Mesodermal cell (in vitro differentiated cells): ENCODE measurements around the gene ZCCHC7.
"Not testable (repeated sequence)": the region's sequence is repeated elsewhere in the genome, so short reads cannot be mapped to it uniquely, and the experiment has no call there.

Source experiments
- H3K27ac ChIP-seq: 2 replicates; pipeline ENCODE4 v1.7.0; 2013; ENCODE audit warnings: mild to moderate bottlenecking, low read depth, low read length, moderate library complexity; ENCODE audit not compliant: severe bottlenecking
- H3K36me3 ChIP-seq: 2 replicates; pipeline ENCODE4 v1.7.1; 2013; ENCODE audit warnings: mild to moderate bottlenecking, low read length, moderate library complexity; ENCODE audit not compliant: control insufficient read depth, insufficient read depth
- H3K4me1 ChIP-seq: one replicate; pipeline ENCODE4 v1.7.1; 2013; ENCODE audit warnings: mild to moderate bottlenecking, low read length; ENCODE audit not compliant: insufficient read depth, control insufficient read depth, poor library complexity, severe bottlenecking
- H3K4me3 ChIP-seq: 2 replicates; pipeline ENCODE4 v1.7.0; 2013; ENCODE audit warnings: low read length, control low read depth, mild to moderate bottlenecking; ENCODE audit not compliant: insufficient read depth, poor library complexity, severe bottlenecking; ENCODE audit errors: extremely low read depth
- H3K9me3 ChIP-seq: 2 replicates; pipeline ENCODE4 v1.7.1; 2013; ENCODE audit warnings: mild to moderate bottlenecking, low read length, moderate library complexity; ENCODE audit not compliant: control insufficient read depth
- WGBS, 2 experiments: methylation state at CpG; one replicate each; pipeline ENCODE4 v1.1.5; 2013; ENCODE audit warnings: missing lambda C conversion rate in 2 of 2; ENCODE audit not compliant: insufficient coverage in 2 of 2; 5-methylcytosine and 5-hydroxymethylcytosine counted together

Gene ZCCHC7

DNA sequence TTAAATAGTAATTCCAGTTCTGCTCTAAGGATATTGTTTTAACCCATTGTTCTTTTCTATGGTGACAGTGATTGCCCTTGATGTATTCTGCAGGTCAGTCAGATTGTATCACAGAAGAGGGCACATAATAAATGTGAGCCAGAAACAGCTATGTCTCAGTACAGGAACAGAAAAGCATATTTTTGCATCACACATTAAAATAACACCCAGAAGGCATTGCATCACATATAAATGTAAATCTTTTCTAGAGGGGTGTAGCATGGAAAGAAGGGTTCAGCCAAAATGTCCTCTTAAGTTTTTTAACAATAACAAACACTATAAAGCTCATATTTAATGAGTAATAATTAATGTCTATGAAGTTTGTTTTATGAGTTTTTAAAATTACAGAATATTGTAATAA, 30.0 kb downstream of the ZCCHC7 start:
- no peak overlapping the region for H3K27ac ChIP-seq
- H3K9me3 ChIP-seq = no peaks in the 10 kb centered on the region
- peaks cover 12% of the 10 kb centered on the region for H3K36me3 ChIP-seq
- H3K4me1 ChIP-seq = no peaks in the 10 kb centered on the region
- H3K4me3 ChIP-seq = no peak overlapping the region

DNA sequence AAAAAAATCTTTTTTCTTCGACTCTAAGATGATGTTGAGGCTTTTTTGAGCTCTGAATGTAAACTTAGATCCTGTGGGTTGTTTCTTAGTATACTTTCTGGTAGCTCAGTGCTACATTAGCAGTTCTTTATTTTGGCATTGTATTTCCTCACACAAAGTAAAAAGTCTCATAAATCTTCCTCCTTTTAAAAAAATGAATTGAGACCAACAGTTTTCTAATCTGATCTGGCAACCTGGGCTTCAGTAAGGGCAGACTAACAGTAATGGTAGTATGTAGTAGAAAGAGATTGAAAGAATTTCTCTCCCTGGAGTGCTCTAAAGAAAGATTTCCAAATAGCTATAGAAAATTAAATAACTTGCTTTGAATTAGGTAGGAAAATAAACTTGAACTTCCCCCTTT, 31.4 kb downstream of the ZCCHC7 start:
- Histone ChIP-seq H3K27ac (no peak overlapping the region), H3K36me3 (peaks cover 12% of the 10 kb centered on the region)
- no CpG with 5 or more reads among the region's 1 CpG for WGBS, 2 experiments

DNA sequence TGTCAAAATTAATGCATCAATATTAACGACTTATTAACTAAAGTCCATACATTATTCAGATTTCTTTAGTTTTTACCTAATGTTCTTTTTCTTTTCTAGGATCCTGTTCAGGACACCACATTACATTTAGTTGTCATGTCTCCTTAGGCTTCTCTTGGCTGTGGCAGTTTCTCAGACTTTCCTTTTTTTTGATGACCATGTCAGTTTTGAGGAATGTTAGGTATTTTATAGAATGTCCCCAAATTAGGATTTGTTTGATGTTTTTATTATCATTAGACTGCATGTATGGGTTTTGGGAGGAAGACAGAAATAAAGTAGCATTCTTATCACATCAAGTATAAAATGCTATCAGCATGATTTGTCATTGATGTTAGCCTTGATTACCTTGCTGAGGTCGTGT, 32.0 kb downstream of the ZCCHC7 start:
- Histone ChIP-seq H3K27ac (no peak overlapping the region), H3K4me3 (no peak overlapping the region), H3K36me3 (peaks cover 12% of the 10 kb centered on the region), H3K4me1 (no peaks in the 10 kb centered on the region), H3K9me3 (no peaks in the 10 kb centered on the region)
- no CpG with 5 or more reads among the region's 2 CpGs for WGBS, 2 experiments

More for the DNA sequence above, 31.4 kb downstream of the ZCCHC7 start:
- Histone ChIP-seq H3K4me3 (no peak overlapping the region), H3K4me1 (no peaks in the 10 kb centered on the region), H3K9me3 (no peaks in the 10 kb centered on the region)

DNA sequence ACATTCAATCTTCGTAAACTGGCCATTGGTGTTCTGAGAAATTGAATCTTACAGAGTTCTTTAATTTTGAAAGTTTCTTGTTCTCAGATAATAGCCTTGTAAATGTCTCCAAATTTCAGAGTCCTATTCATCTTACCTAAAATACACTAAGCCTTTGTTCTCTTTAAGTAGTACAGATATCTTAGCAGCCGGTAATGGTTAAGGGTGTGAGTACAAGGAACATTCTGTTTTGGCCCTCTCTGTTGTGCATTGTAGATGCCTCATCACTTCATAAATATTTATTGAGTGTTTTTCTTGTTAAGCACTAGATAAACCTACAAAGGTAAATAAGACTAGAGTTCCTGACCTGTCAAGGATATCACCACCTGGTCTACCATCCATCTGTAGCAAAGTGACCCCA, 35.2 kb downstream of the ZCCHC7 start:
- H3K36me3 ChIP-seq = peaks cover 16% of the 10 kb centered on the region
- no peaks in the 10 kb centered on the region for H3K9me3 ChIP-seq
- no peak overlapping the region for H3K27ac ChIP-seq
- H3K4me3 ChIP-seq = no peak overlapping the region
- no CpG with 5 or more reads among the region's 2 CpGs for WGBS, 2 experiments
- no peaks in the 10 kb centered on the region for H3K4me1 ChIP-seq

DNA sequence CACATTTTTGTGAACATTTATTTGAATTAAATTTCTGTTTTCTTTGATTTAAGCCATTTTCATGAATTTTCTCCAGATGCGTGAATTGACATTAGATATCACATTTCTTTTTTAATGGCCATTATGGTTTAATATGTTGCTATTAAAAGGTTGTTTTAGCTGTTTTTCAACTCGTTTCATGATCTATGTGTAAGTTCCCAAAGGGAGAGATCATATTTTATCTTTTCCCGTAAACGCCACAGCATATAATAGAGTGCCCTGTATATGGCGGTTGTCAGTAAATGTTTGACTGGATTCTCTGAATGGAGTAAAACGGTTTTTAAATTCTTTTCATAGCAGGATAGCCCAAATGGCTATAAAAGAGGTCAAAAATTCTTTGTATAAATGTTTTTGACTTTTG, 35.8 kb downstream of the ZCCHC7 start:
- Histone ChIP-seq H3K36me3 (peaks cover 21% of the 10 kb centered on the region), H3K27ac (no peak overlapping the region), H3K4me3 (no peak overlapping the region), H3K9me3 (no peaks in the 10 kb centered on the region), H3K4me1 (no peaks in the 10 kb centered on the region)
- WGBS, 2 experiments = 92 to 97% methylated on average over 4 to 5 of the region's 6 CpGs

DNA sequence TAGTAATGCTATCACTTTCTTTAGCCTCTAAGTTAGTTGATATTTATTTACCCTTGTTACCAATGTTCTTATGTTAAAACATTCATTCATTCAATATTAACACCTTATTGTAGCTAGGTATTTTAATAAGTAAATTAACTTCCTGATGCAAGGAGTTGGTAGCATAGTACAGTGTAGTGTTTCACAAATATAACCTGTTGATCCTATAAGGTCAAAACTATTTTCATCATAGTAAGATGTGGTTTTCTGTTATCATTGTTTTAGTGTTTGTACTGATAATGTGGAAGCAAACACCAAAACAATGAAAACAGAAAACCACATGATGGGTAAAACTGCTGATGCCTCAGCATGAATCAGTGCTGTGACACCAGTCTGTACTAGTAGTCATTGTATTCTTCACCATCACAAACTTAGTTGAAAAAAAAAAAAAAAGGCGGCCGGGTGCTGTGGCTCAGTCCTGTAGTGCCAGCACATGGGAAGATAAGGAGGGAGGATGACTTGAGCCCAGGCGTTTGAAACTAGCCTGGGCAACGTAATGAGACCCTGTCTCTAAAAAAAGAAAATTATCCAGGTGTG, 36.5 kb downstream of the ZCCHC7 start:
- no peaks in the 10 kb centered on the region for H3K9me3 ChIP-seq
- H3K36me3 ChIP-seq = peaks cover 21% of the 10 kb centered on the region
- no peak overlapping the region for H3K27ac ChIP-seq
- H3K4me1 ChIP-seq = no peaks in the 10 kb centered on the region
- WGBS, 2 experiments = 74 to 94% methylated on average over 2 of the region's 4 CpGs
- H3K4me3 ChIP-seq = no peak overlapping the region

DNA sequence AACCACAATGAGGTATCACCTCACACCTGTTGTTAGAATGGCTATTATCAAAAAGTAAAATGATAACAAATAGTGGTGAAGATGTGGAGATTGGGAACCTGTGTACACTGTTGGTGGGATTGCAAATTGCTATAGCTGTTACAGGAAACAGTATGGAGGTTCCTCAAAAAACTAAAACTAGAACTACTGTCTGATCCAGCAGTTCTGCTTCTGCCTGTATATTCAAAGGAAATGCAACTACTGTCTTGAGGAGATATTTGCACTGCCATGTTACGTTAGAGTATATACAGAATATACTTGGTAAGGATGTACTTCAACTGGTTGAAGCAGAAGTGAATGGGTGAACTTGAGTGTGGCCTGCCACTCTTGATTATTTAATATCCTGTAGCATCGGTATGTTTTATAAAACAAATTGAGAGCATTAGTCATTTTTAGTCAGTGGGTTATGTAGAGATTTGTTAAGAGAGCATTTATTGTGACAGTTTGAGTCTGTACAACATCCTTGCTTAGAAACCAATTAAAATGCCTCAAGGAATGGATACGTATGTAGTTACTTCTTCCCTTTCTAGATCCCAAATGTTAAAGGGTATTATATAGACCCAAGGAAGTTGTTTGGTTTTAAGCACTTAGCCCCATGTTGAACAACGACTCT, 37.5 kb downstream of the ZCCHC7 start:
- WGBS, 2 experiments = 93 to 98% methylated on average over 3 to 4 of the region's 4 CpGs
- Histone ChIP-seq H3K27ac (no peak overlapping the region), H3K4me1 (no peaks in the 10 kb centered on the region), H3K4me3 (no peak overlapping the region), H3K9me3 (no peaks in the 10 kb centered on the region), H3K36me3 (peaks cover 21% of the 10 kb centered on the region)

DNA sequence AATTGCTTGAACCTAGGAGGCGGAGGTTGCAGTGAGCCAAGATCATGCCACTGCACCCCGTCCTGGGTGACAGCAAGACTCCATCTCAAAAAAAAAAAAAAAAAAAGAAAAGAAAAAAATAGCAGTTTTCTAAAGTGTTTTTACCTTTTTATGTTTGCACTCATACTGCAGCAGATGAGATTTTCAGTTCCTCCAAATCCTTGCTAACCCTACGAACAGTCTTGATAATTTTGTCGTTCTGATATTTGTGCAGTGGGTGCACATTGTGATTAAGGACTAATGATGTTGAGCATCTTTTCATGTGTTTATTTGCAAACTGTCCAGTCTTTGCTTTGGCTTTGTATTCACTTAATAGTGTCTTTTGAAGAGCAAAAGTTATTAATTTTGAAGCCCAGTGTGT, 42.9 kb downstream of the ZCCHC7 start:
- Histone ChIP-seq H3K27ac (no peak overlapping the region), H3K4me3 (no peak overlapping the region), H3K4me1 (no peaks in the 10 kb centered on the region), H3K36me3 (peaks cover 16% of the 10 kb centered on the region), H3K9me3 (no peaks in the 10 kb centered on the region)
- WGBS, 2 experiments = 100% methylated on average over 2 of the region's 4 CpGs; no CpG with 5 or more reads in 1 of the 2 experiments

DNA sequence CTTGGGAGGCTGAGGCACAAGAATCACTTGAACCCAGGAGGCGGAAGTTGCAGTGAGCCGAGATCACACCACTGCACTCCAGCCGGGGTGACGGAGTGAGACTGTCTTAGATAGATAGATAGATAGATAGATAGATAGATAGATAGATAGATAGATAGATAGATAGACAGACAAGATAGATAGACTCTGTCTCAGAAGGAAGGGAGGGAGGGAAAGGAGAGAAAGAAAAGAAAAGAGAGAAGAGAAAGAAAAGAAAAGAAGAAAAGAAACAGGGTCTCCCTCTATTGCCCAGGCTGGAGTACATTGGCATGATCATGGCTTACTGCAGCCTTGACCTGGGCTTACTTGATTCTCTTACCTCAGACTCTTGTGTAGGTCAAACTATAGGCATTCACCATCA, 44.0 kb downstream of the ZCCHC7 start:
- H3K9me3 ChIP-seq, H3K27ac ChIP-seq, H3K4me1 ChIP-seq, H3K4me3 ChIP-seq: not testable (repeated sequence)
- H3K36me3 ChIP-seq = peaks cover 16% of the 10 kb centered on the region
- 90% methylated on average over 4 of the region's 4 CpGs for WGBS, 2 experiments

DNA sequence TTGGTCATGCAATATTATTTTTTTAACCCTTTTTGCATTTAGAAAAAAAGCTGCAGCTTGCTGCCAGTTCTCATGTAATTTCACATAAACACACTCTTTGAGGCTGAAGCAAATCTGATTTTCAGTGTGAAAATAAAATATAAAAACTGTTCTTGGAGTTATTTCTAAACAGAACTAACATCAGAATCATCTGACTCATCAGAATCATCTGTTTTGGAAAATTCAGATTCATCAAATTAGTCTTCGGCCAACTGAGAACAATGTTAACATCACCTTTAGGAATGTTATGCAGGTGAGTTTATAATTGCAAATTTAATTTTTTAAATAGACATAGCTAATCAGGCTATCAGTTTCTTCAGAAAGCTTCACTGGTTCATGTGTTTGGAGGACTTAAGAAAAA, 45.3 kb downstream of the ZCCHC7 start:
- Histone ChIP-seq H3K27ac (no peak overlapping the region), H3K9me3 (no peaks in the 10 kb centered on the region), H3K4me3 (no peak overlapping the region), H3K36me3 (peaks cover 8% of the 10 kb centered on the region), H3K4me1 (no peaks in the 10 kb centered on the region)
- no CpG with 5 or more reads among the region's 1 CpG for WGBS, 2 experiments

DNA sequence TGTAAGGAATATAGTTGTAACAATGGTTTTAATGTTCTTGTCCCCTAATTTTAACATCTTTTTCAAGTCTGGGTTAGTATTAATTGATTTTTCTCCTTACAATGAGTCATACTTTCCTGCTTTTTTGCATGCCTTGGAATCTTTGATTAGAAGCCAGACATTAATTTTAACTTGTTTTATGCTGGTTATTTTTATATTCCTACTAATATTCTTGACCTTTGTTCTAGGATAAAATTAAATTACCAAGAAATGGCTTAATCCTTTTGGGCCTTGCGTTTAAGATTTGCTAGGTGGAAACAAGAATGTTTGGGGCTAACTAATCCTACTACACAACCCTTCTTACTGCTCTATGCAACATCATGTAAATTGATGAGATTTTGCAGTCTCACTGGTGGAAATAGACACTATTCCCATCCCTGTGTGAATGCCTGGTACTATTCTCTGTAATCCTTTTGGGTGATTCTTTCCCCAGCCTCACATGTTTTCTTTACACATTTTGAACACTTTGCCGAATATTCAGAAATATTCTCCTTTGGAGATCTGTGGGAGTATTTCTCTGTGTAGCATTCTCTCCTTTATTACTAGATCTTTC, 47.2 kb downstream of the ZCCHC7 start:
- Histone ChIP-seq H3K27ac (no peak overlapping the region), H3K4me1 (no peaks in the 10 kb centered on the region), H3K4me3 (no peak overlapping the region), H3K9me3 (no peaks in the 10 kb centered on the region), H3K36me3 (peaks cover 3% of the 10 kb centered on the region)
- no CpG with 5 or more reads among the region's 2 CpGs for WGBS, 2 experiments
